UCSD-AML1 (cell line): Measurements from ENCODE around the gene TMTC4.
"Not testable (repeated sequence)": the region's sequence is repeated elsewhere in the genome, so short reads cannot be mapped to it uniquely, and the experiment has no call there.

Experiments used
- DNase-seq: peaks from one replicate; lab custom pipeline; 2025; ENCODE audit not compliant: unreplicated experiment; lab: John Stamatoyannopoulos, UW

Gene TMTC4, protein sequence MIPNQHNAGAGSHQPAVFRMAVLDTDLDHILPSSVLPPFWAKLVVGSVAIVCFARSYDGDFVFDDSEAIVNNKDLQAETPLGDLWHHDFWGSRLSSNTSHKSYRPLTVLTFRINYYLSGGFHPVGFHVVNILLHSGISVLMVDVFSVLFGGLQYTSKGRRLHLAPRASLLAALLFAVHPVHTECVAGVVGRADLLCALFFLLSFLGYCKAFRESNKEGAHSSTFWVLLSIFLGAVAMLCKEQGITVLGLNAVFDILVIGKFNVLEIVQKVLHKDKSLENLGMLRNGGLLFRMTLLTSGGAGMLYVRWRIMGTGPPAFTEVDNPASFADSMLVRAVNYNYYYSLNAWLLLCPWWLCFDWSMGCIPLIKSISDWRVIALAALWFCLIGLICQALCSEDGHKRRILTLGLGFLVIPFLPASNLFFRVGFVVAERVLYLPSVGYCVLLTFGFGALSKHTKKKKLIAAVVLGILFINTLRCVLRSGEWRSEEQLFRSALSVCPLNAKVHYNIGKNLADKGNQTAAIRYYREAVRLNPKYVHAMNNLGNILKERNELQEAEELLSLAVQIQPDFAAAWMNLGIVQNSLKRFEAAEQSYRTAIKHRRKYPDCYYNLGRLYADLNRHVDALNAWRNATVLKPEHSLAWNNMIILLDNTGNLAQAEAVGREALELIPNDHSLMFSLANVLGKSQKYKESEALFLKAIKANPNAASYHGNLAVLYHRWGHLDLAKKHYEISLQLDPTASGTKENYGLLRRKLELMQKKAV

DNA sequence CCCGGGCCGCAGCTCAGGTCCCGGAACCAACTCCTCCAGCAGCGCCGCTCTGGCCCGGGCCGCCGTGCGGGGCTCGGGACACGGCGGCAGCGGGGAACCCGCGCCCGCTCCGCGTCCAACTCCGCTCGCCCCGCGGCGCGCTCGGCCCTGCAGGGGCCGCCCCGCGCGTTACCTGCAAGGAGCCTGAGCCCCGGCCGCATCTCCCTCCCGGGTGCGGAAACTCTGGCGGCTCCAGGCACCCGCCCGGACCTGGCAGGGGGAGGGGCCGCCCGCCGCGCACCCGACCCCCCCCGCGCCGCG is at the start of gene TMTC4:
Gene TMTC4 (minus strand): TSS at position 224 of the 300 bp plus-strand sequence. CDS start 4,433 bp downstream, outside the sequence.
- DNase-seq: no peak

DNA sequence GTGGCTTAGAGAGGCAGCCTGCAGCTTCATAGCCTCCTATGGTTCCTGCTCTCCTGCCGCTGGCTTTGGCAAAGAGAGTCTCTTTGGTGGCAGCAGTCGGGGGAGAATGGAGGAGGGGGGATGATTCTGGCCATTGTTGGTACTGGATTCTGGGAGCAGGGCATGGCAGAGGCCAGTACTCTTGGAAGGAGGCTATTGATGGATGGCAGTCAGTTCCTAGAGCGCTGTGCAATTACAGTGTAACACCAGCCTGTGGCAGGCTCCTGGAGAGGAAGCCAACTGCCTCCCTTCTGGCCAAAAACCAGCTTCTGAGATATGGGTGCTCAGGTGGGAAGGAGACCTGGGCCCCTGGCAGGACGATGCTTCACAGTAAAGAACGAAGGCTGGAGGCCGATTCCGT is 47.9 kb upstream of the TMTC4 start:
- no peak for DNase-seq

DNA sequence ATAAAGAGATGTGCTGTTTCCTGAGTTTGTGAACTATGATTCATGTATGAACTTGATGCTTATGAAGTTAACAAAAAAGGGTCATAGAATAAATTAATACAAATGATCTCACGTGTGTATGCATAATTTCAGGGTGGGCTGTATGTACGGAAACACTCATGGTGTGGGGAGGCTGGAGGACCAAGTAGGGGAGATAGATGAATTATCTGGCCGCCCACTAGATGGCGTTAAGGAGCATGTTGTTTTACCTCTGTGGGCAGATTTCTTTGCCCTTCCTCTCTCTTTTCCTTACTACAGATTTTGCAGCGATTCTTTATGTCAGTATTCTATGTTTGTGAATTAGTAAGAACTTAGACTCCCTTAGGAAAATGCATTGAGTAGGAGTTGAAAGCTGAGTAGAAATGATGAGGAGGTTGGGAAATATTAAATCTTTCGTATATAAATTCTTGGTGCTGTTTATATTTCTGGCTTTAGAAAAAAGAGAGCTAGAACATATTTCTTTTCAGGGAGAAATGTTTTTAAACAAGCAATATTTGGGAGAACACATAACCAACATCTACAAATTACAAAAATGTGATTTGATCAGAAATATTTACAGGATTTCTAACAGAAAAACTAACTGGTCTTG is 47.4 kb upstream of the TMTC4 start:
- DNase-seq: peak; percentile 17

DNA sequence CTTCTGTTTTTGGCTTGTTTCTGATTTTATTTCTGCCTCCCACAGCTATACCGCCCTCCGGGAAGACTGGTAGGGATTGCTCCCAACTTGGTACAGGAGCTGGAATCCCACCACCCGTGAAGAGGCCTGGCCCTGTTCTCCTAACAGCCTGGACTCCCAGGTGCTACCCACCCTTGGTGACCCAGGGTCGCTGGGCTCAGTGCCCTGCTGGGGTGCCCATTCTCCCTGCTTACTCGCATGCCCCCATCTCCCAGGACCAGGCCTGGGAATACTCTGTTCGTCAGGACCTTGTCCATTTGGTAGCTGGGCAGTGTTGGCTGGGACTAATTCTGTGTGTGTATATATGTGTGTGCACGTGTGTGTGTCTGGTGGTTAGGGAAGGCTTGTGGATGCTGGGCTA is 41.0 kb upstream of the TMTC4 start:
- no peak for DNase-seq

DNA sequence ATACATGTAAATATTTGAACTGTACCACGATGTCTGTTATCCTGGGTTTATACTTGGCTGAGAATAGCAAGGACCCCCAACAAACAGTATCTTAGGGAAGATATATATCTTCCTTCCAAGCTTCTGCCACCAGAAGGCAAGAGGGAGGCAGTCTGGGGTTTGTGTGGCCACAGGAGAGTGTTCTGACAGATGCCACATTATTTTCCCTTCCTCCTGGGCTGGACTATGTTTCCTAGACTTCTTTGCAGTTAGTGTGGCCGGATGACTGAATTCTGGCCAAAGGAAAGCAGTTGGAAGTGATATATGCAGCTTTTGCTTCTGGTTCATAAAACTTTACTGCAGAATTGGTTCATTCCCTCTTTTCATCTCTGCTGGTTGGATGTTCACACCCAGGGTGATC is 39.9 kb upstream of the TMTC4 start:
- DNase-seq: no peak

DNA sequence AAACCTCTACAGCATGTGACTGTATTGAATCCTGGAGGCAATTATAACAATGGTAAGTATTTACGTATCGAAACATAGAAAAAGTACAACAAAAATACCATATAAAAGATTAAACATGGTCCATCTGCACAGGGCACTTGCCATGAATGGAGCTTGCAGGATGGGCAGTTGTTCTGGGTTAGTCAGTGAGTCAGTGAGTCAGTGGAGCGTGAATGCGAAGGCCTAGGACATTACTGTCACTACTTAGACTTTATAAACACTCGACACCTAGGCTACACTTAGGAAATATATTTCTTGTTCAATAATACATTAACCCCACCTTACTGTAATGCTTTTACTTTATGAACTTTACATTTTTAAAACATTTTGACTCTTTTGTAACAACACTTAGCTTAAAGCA is 35.6 kb upstream of the TMTC4 start:
- DNase-seq: no peak

DNA sequence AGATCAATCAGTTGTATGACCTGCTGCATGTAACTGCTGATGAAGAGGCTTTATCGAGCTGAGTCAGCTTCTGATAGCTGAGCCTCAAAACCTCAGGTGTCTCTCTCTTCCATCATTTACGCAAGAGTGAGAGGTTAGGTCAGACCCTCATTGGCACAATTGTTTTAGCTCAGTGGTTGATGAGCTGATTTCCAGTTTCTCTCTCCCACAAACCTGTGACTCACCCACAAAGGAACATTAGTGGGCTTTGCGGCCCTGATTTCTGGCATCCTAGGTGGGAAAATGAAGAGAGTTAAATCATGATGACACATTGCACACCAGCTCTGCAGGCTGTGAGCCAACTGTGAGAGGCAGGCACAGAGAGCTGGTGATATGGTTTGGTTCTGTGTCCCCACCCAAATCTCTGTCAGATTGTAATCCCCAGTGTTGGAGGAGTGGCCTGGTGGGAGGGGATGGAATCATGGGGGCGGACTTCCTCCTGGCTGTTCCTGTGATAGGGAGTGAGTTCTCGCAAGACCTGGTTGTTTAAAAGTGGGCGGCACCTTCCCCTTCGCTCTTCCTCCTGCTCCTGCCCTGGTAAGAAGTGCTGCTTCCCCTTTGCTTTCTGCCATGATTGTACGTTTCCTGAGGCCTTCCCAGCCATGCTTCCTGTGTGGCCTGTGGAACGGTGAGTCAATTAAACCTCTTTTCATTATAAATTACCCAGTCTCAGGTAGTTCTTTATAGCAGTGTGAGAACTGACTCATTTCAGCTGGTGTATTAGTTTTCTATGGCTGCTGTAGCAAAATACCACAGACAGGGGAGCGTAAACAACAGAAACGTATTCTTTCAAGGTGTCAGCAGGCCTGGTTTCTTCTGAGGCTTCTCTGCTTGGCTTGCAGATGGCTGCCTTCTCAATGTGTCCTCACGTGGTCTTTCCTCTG is 33.5 kb upstream of the TMTC4 start:
- DNase-seq: no peak

DNA sequence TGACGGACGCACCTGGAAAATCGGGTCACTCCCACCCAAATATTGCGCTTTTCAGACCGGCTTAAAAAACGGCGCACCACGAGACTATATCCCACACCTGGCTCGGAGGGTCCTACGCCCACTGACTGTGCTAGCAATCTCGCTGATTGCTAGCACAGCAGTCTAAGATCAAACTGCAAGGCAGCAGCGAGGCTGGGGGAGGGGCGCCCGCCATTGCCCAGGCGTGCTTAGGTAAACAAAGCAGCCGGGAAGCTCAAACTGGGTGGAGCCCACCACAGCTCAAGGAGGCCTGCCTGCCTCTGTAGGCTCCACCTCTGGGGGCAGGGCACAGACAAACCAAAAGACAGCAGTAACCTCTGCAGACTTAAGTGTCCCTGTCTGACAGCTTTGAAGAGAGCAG is 23.7 kb upstream of the TMTC4 start:
- not testable (repeated sequence) for DNase-seq

DNA sequence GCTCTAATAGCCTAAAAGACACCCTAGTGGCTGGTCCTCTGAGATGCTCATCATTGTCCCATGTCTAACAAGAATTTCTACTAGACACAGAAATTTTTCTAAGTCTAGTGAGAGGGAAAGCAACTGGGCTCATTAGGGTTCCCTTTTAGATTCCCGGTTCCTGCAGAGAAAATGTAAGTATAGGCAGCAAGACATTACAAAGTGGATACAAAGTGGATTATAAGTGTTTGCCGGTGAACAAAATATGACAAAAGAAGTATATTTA is 20.8 kb upstream of the TMTC4 start:
- no peak for DNase-seq

DNA sequence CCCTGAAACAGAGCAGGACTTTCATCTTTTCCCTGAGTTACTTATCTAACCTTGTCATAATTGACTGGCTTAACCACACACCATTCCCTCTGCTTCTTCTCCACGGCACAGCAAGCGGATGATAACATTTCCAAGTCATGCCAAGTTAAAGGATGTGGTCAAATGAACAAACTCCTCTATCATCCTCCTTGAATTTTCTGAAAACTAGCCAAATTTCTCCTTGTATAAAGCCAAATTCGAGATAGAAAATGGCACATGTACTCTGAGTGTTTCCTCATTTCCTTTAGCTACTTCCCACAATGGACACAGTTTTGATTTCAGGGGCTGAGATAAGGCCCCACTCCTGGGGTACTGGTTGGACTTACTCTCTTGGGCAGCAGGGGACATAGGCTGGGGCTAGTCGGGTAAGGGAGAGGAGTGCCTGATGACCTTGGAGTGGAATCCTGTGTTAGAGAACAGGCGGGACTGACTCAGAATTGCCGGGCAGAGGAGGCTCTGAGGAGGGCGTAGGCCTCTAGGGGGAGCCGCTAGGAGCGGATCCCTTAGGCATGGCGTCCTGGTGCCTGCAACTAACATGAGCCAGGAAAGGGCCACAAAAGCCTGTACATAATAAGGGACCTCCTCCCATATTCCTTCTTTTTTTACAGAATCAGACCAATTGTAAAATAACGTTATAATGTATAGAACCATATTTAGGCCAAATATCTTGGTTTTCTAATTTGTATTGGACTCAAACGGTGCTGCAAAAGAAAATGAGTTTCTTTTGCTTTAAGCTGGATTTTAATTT is 20.3 kb upstream of the TMTC4 start:
- peak; percentile 74 for DNase-seq

DNA sequence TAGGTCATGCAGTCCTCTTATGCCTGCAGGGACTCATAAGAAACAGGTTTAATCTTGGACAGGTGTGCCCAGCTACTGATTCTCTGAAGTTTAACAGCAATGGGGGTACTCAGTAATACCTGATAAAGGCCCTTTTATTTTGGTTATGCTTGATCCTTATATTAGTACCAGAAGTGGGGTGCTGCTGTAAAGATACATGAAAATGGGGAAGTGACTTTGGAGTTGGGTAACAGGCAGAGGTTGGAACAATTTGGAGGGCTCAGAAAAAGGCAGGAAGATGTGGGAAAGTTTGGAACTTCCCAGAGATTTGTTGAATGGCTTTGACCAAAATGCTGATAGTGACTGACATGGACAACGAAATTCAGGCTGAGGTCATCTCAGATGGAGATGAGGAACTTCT is 14.6 kb upstream of the TMTC4 start:
- no peak for DNase-seq

DNA sequence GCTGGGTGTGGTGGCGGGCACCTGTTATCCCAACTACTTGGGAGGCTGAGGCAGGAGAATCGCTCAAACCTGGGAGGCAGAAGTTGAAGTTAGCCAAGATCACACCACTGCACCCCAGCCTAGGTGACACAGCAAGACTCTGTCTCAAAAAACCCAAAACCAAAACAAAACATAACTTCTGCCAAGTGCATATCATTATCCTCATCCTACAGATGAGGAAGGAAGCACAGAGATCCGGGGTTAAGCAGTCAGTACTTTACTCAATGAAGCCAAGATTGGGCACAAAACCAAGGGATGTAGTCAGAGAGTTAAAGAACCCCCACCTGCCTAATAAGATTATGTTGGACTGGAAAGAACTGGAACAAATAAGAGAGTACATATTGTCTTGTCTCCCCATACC is 5.5 kb upstream of the TMTC4 start:
- DNase-seq: no peak

DNA sequence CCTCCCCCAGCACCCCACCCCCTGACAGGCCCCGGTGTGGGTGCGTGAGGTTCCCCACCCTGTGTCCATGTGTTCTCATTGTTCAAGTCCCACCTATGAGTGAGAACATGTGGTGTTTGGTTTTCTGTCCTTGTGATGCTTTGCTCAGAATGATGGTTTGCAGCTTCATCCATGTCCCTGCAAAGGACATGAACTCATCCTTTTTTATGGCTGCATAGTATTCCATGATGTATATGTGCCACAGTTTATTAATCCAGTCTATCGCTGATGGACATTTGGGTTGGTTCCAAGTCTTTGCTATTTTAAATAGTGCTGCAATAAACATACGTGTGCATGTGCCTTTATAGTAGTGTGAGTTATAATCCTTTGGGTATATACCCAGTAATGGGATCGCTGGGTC is 2.5 kb upstream of the TMTC4 start:
- DNase-seq: not testable (repeated sequence)

DNA sequence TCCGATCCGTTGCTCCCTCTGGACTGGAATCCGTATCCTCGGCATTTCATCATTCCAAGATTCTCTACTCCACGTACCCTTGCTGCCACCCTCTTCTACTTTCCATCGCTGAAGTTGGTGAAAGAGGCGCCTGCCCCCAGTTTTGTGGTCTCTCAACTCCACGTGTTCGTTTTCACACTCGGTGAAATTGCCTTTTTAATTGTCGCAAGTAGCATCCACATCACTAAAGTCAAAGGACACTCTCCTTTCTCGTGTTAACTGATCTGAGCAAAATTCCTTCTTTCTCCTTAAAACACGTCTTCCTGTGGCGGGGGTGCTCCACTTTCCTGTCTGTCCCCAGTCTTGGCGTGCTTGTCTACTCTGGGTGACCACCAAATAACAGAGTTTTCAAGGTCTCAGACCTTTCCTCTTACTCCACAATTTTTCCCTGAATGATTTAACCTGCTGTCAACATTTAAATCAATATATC is 1.1 kb upstream of the TMTC4 start:
- no peak for DNase-seq

DNA sequence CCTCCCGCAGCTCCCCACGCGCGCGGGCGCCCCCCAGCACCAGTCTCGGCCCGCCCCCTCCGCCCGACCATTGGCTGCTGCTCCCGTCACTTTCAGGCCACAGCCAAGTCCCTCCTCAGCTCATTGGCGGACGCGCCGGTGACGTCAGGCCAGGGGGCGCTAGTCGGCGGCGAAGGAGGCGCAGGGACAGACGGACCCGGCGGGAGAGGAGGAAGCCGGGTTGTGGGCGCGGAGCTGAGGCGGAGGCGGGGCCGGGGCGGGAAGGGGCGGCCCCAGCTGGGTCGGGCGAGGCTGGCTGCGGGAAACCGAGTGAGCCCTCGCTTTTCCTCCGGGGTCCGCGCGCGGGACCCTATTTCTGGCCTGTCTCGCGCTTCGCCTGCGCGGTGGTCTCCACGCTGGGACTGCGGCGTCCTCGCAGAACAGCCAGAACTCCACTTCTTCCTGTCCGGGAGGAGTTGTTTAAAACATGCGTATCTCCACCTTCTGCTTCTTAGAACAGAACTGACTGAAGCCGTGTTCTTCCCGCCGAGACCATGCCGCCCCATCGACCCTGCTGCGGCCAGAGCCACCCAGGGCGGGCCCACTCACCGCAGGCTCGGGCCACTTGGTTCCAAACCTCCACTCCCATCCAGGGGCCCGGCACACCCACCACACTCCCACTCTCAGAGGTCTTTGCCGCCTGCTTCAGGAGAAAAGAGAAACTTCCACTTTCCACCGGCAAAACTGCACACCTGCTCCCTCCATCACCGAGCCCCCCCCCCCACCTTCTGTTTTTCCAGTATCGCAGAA is 471 bp upstream of the TMTC4 start:
- DNase-seq: peak; percentile 99

DNA sequence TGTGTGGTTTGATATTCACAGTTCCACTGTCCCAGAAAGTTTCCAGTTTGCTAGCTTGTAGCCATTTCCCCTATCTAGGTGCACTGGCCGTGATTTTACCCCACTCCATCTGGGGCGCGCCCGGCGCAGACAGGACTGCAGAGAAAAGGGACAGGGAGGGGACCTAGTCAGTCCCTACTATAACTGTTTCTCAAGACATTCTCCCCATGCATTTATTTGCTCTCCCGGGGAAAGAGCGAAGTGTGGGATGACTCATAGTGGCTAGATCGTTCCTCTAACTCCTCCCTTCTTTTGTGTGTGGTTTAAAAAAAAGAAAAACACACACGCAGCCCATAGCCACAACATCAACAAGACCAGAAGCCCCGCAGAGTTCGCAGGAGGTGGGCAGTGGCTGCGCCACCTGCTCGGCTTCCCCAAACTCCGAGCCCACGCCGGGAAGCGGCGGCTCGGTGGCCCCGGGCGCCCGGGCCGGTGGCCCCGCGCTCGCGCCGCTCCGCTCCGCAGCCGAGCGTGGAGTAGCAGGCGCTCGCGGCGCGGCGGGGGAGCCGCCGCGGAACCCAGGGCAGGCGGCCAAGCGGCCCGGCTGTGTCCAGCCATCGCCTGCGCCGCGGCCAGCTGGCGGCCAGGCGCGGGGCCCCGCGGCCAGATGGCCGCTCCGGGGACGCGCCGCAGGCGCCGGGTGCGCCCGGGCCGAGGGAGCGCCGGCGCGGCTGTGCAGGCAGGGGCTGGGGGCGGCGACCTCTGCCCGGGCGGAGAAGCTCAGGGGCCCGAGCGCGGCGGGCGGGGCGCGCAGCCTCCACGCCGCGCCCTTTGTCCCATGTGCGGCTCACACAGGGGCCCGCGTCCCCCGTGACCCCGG is 653 bp downstream of the TMTC4 start:
- DNase-seq: peak; percentile 47

DNA sequence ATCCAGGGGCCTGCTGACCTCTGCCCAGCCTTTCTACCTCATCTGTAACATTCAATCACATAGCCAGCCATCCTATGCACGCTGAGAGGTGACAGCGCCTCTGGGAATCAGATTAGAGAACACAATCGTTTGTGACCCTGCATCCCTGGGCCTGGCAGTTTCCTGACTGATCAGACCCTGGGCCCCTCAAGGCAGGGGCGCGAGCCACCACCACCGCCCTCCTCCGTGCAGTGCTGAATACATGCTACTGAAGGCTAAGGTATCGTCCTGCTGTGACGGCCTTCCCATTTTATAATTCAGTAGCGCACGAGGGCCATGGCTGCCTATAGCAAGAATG is 1.3 kb downstream of the TMTC4 start:
- DNase-seq: no peak

DNA sequence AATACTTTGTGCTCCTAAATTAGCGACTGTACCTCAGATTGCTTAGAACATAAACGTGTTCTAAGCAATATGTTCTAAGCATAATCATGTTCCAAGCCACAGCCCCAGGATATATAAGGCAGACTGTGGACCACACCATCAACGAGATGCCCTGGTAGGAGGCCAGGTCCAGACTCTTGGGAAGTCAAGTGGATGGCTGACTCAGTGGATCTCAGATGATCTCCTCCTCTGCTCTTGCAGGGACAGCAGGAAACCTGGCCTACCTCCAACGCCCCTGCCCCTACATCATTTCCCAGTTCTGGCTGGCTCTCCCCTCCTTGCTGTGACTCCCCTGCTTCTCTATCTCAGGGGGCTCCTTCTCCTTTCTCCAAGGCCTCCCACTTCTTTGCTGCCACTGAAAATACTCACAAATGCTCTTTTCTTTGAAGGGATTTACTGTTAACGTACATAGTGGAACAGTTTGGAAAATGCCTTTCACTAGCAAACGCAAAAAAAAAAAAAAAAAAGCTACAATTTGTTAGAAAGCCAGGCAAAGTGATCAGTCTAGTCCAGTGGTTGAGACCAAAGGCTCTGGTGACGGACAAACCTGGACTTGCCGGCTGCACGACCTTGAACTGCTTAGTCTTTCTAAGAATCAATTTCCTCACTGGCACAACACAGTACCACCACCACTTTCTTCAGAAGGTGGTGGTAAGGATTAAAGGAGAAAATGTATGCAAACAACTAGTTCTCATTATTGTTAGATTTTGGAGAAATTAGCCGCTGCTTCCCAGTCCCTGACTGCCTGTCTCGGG is 3.0 kb downstream of the TMTC4 start:
- no peak for DNase-seq
